Frontal cortex (tissue), 4 donors: ENCODE measurements around the gene RNF227. TPM values are rescaled to one million over a fixed set of nuclear protein-coding genes. Genes with fewer than 3 reads are reported as not detected.
"Not testable (repeated sequence)": the region's sequence is repeated elsewhere in the genome, so short reads cannot be mapped to it uniquely, and the experiment has no call there.

Experiments
- DNase-seq, 2 donors: peaks; one replicate each; pipeline ENCODE4 v3.0.0; 2012; ENCODE audit warnings: low spot score in 2 of 2
- FAIRE-seq: peaks from 2 replicates; lab custom pipeline; 2012; peaks lifted over from hg19 to GRCh38; lab: Jason Lieb, UNC
- total RNA-seq: library from RNA; depleted of rRNA; stranded (reverse); fragments of >200 nt; gene quantifications from one replicate; pipeline ENCODE4 v1.2.3, GENCODE V29; 2014
- donor health status: control.
- donor health status: control.
- donor health status: control.

RNF227 gene
- 8.2 TPM for total RNA-seq

GRCh38 chr17:7915611-7916384, at the start of gene RNF227:
Gene RNF227 (minus strand): TSS chr17:7916289. CDS start chr17:7916195, 94 bp downstream.
- FAIRE-seq: no peak

GRCh38 chr17:7961421-7961820, 45.3 kb upstream of the RNF227 start:
- FAIRE-seq: no peak

More at GRCh38 chr17:7915611-7916384, at the start of gene RNF227:
- peak; percentile 78 to 90 for DNase-seq

GRCh38 chr17:7959503-7960253, 43.6 kb upstream of the RNF227 start:
- FAIRE-seq: no peak
- DNase-seq: no peak

More at GRCh38 chr17:7961421-7961820, 45.3 kb upstream of the RNF227 start:
- no peak for DNase-seq

- DNase-seq: no peak
- FAIRE-seq: no peak
These were observed 40.3 kb upstream of the RNF227 start for GRCh38 chr17:7956228-7956965.

GRCh38 chr17:7955414-7956227, 39.5 kb upstream of the RNF227 start:
- DNase-seq (no peak), FAIRE-seq (no peak)

GRCh38 chr17:7953266-7953665, 37.2 kb upstream of the RNF227 start:
- FAIRE-seq, DNase-seq: not testable (repeated sequence)

- no peak for FAIRE-seq
- DNase-seq: no peak
These were observed 35.2 kb upstream of the RNF227 start for GRCh38 chr17:7951143-7951792.

- FAIRE-seq (no peak), DNase-seq (no peak)
These were observed 34.5 kb upstream of the RNF227 start for GRCh38 chr17:7950578-7950977.

- no peak for FAIRE-seq
- DNase-seq: no peak
These were observed 31.6 kb upstream of the RNF227 start for GRCh38 chr17:7947651-7948050.

GRCh38 chr17:7946441-7946840, 30.4 kb upstream of the RNF227 start:
- no peak for FAIRE-seq
- no peak for DNase-seq

GRCh38 chr17:7945651-7946050, 29.6 kb upstream of the RNF227 start:
- FAIRE-seq: no peak
- DNase-seq: no peak

- no peak for DNase-seq
- no peak for FAIRE-seq
These were observed 28.2 kb upstream of the RNF227 start for GRCh38 chr17:7944326-7944725.

- DNase-seq (no peak), FAIRE-seq (no peak)
These were observed 27.2 kb upstream of the RNF227 start for GRCh38 chr17:7943291-7943690.

- FAIRE-seq (no peak), DNase-seq (no peak)
These were observed 24.7 kb upstream of the RNF227 start for GRCh38 chr17:7940743-7941142.

GRCh38 chr17:7940034-7940433, 23.9 kb upstream of the RNF227 start:
- FAIRE-seq (no peak), DNase-seq (no peak)

GRCh38 chr17:7935859-7936258, 19.8 kb upstream of the RNF227 start:
- no peak for FAIRE-seq
- DNase-seq: no peak

- no peak for FAIRE-seq
- peak in 1 of 2 donors; percentile 63 for DNase-seq
These were observed 16.9 kb upstream of the RNF227 start for GRCh38 chr17:7932949-7933348.

GRCh38 chr17:7932483-7932891, 16.4 kb upstream of the RNF227 start:
- FAIRE-seq (no peak), DNase-seq (no peak)
